IMR-90 (cell line): ENCODE data around the gene SLC39A11. TPM values are rescaled to one million over a fixed set of nuclear protein-coding genes. Genes with fewer than 3 reads are reported as not detected.

Source experiments
- ATAC-seq: fragments of 200-7000 bp; cut with Tn5 transposase; 2 replicates; pipeline ENCODE4 v1.9.1; 2020; ENCODE audit warnings: low read depth, mild to moderate bottlenecking, moderate library complexity
- BruUV-seq: library from RNA; stranded (reverse); fragments of 400-500 nt; replicated peaks from 2 replicates; lab custom pipeline; 2021; lab: Mats Ljungman, UMichigan
- CTCF ChIA-PET: fragments of 300-600 bp; formaldehyde crosslinking; extraction: SDS; loops from one replicate; lab custom pipeline; 2021; ENCODE audit warnings: antibody characterized with exemption; lab: Yijun Ruan, JAX
- POLR2A ChIA-PET: fragments of 300-600 bp; sonication (Branson Sonifier 250); formaldehyde crosslinking; loops from one replicate; lab custom pipeline; 2022; ENCODE audit warnings: antibody characterized with exemption; ENCODE audit not compliant: unreplicated experiment; lab: Charles Lee
- DNase-seq: peaks from one replicate; pipeline ENCODE4 v3.0.0; 2013
- H2AFZ ChIP-seq: replicated peaks from 2 replicates; pipeline ENCODE3; 2013; ENCODE audit warnings: low read length, mild to moderate bottlenecking; ENCODE audit not compliant: poor library complexity
- H2AK5ac ChIP-seq: 2 replicates; pipeline ENCODE4 v1.6.1; 2013; ENCODE audit warnings: low read depth, low read length, inconsistent platforms
- H2AK9ac ChIP-seq: replicated peaks from 2 replicates; pipeline ENCODE3; 2013; ENCODE audit warnings: mild to moderate bottlenecking, low read depth, low read length, moderate library complexity; ENCODE audit not compliant: poor library complexity
- H2BK120ac ChIP-seq: 2 replicates; pipeline ENCODE4 v1.6.1; 2013; ENCODE audit warnings: low read depth, low read length, inconsistent platforms
- H2BK15ac ChIP-seq: 3 replicates; pipeline ENCODE4 v1.6.1; 2013; ENCODE audit warnings: low read depth, low read length, inconsistent platforms
- H2BK20ac ChIP-seq: 2 replicates; pipeline ENCODE4 v1.6.1; 2013; ENCODE audit warnings: low read depth, mild to moderate bottlenecking, inconsistent platforms, low read length, moderate library complexity
- H2BK5ac ChIP-seq: 2 replicates; pipeline ENCODE4 v1.6.1; 2013; ENCODE audit warnings: mild to moderate bottlenecking, low read depth, low read length, inconsistent platforms; ENCODE audit not compliant: poor library complexity, severe bottlenecking
- H3K14ac ChIP-seq: replicated peaks from 2 replicates; pipeline ENCODE4 v1.6.1; 2013; ENCODE audit warnings: low read depth, low read length, inconsistent platforms
- H3K18ac ChIP-seq: 2 replicates; pipeline ENCODE4 v1.6.1; 2013; ENCODE audit warnings: low read depth, low read length, control low read depth
- H3K23ac ChIP-seq: 2 replicates; pipeline ENCODE4 v1.6.1; 2013; ENCODE audit warnings: low read depth, low read length, inconsistent platforms
- H3K27ac ChIP-seq: 2 replicates; pipeline ENCODE4 v1.5.1; 2013; ENCODE audit warnings: mild to moderate bottlenecking, control low read depth, low read length; ENCODE audit not compliant: insufficient read depth
- H3K27me3 ChIP-seq: 2 replicates; pipeline ENCODE4 v1.6.1; 2013; ENCODE audit warnings: low read length; ENCODE audit not compliant: control insufficient read depth, insufficient read depth
- H3K36me3 ChIP-seq: 2 replicates; pipeline ENCODE4 v1.6.1; 2013; ENCODE audit warnings: low read length, mixed read lengths; ENCODE audit not compliant: control insufficient read depth, insufficient read depth
- H3K4ac ChIP-seq: 2 replicates; pipeline ENCODE4 v1.6.1; 2013; ENCODE audit warnings: low read depth, low read length, inconsistent platforms
- H3K4me1 ChIP-seq: 2 replicates; pipeline ENCODE4 v1.6.1; 2013; ENCODE audit warnings: low read length, mixed read lengths; ENCODE audit not compliant: control insufficient read depth, insufficient read depth
- H3K4me2 ChIP-seq: 2 replicates; pipeline ENCODE4 v1.6.1; 2013; ENCODE audit warnings: low read depth, mild to moderate bottlenecking, control low read depth, low read length, moderate library complexity
- H3K4me3 ChIP-seq: 2 replicates; pipeline ENCODE4 v1.5.1; 2013; ENCODE audit warnings: low read depth, mild to moderate bottlenecking, control low read depth, low read length, moderate library complexity; ENCODE audit not compliant: insufficient read depth
- H3K56ac ChIP-seq: 2 replicates; pipeline ENCODE4 v1.6.1; 2013; ENCODE audit warnings: low read length, inconsistent platforms; ENCODE audit not compliant: insufficient read depth; ENCODE audit errors: extremely low read depth
- H3K79me1 ChIP-seq, 2 experiments: 2 replicates each; pipeline ENCODE4 v1.6.1; 2013; ENCODE audit warnings: low read length in 2 of 2, inconsistent platforms in 1 of 2, low read depth in 1 of 2
- H3K9ac ChIP-seq: 2 replicates; pipeline ENCODE4 v1.6.1; 2013; ENCODE audit warnings: low read depth, low read length, control low read depth
- H3K9me1 ChIP-seq: 2 replicates; pipeline ENCODE4 v1.6.1; 2013; ENCODE audit warnings: low read length, inconsistent platforms; ENCODE audit not compliant: insufficient read depth
- H3K9me3 ChIP-seq: 2 replicates; pipeline ENCODE4 v1.6.1; 2013; ENCODE audit warnings: low read length; ENCODE audit not compliant: control insufficient read depth, insufficient read depth
- H4K20me1 ChIP-seq: 2 replicates; pipeline ENCODE4 v1.6.1; 2013; ENCODE audit warnings: low read length, inconsistent platforms; ENCODE audit not compliant: insufficient read depth
- H4K5ac ChIP-seq: 2 replicates; pipeline ENCODE4 v1.6.1; 2013; ENCODE audit warnings: mild to moderate bottlenecking, low read depth, low read length, control low read depth
- H4K8ac ChIP-seq, 2 experiments: 2 replicates each; pipeline ENCODE4 v1.6.1; 2013; ENCODE audit warnings: low read depth in 2 of 2, low read length in 2 of 2, control low read depth in 1 of 2, inconsistent platforms in 1 of 2
- H4K91ac ChIP-seq: 2 replicates; pipeline ENCODE4 v1.6.1; 2013; ENCODE audit warnings: low read depth, low read length, inconsistent platforms; ENCODE audit not compliant: insufficient read depth
- BHLHE40 ChIP-seq: fragments of 150-350 bp; IDR thresholded peaks from 2 replicates; pipeline ENCODE4 v1.6.1; 2016; ENCODE audit warnings: mild to moderate bottlenecking, low read depth, low read length
- CHD1 ChIP-seq: IDR thresholded peaks from 2 replicates; pipeline ENCODE4 v1.6.1; 2012; ENCODE audit warnings: low read depth, low read length, improper control_type of control experiment
- FOS ChIP-seq: fragments of 150-350 bp; IDR thresholded peaks from 2 replicates; pipeline ENCODE4 v1.6.1; 2016; ENCODE audit warnings: low read depth, low read length
- MAFK ChIP-seq: IDR thresholded peaks from 2 replicates; pipeline ENCODE4 v1.6.1; 2012; ENCODE audit warnings: low read depth, low read length, improper control_type of control experiment
- MAZ ChIP-seq: IDR thresholded peaks from 2 replicates; pipeline ENCODE4 v1.6.1; 2012; ENCODE audit warnings: low read depth, mild to moderate bottlenecking, low read length, improper control_type of control experiment, moderate library complexity, borderline replicate concordance
- NFE2L2 ChIP-seq: fragments of 150-350 bp; IDR thresholded peaks from 2 replicates; pipeline ENCODE4 v1.6.1; 2016; ENCODE audit warnings: low read depth, mild to moderate bottlenecking, low read length
- POLR2A ChIP-seq: IDR thresholded peaks from 2 replicates; pipeline ENCODE4 v1.6.1; 2012; ENCODE audit warnings: mild to moderate bottlenecking, low read depth, low read length
- RAD21 ChIP-seq: IDR thresholded peaks from 2 replicates; pipeline ENCODE4 v1.6.1; 2012; ENCODE audit warnings: low read length, improper control_type of control experiment
- RFX5 ChIP-seq: IDR thresholded peaks from 2 replicates; pipeline ENCODE4 v1.8.0; 2012; ENCODE audit warnings: low read depth, mild to moderate bottlenecking, low read length, moderate library complexity
- SMC3 ChIP-seq: fragments of 150-350 bp; IDR thresholded peaks from 2 replicates; pipeline ENCODE4 v1.6.1; 2016; ENCODE audit warnings: low read depth, mild to moderate bottlenecking, antibody characterized with exemption, low read length, moderate library complexity
- USF2 ChIP-seq: fragments of 150-350 bp; IDR thresholded peaks from 2 replicates; pipeline ENCODE4 v1.6.1; 2017; ENCODE audit warnings: mild to moderate bottlenecking, antibody characterized with exemption, low read length, low read depth
- WGBS, 2 experiments: methylation state at CpG; one replicate each; pipeline versions ENCODE4 v1.1.5 to v1.1.7; 2013; ENCODE audit warnings: missing lambda C conversion rate in 2 of 2; ENCODE audit not compliant: insufficient read length in 1 of 2; ENCODE audit errors: extremely low coverage in 2 of 2; 5-methylcytosine and 5-hydroxymethylcytosine counted together
- dilution Hi-C: fragments of 300-500 bp; cut with HindIII; formaldehyde crosslinking; loops from one replicate; pipeline ENCODE4 v1.14.3; 2018; ENCODE audit warnings: low sequenced_read_pairs; ENCODE audit not compliant: unreplicated experiment
- in situ Hi-C: fragments of 300-500 bp; cut with MboI; formaldehyde crosslinking; loops from 3 replicates; pipeline ENCODE4 v1.14.3; 2019; ENCODE audit warnings: low sequenced_read_pairs, inconsistent platforms, mixed read lengths
- intact Hi-C: fragments of 100-400 bp; cut with micrococcal nuclease; formaldehyde crosslinking; loops from 2 replicates; pipeline ENCODE4 v1.10.0; 2022
- polyA plus RNA-seq, 3 experiments: library from polyadenylated mRNA; depleted of rRNA; stranded (reverse); fragments of >200 nt; gene quantifications; 2 replicates each; pipeline ENCODE4 v1.2.3, GENCODE V29; 2012; ENCODE audit warnings: low replicate concordance in 1 of 3
- total RNA-seq: library from RNA; depleted of rRNA; stranded (reverse); fragments of >200 nt; gene quantifications from 2 replicates; pipeline ENCODE4 v1.2.3, GENCODE V29; 2012
- TF ChIP-seq, protein P1 (sequence below): conservative IDR thresholded peaks from 2 replicates; pipeline ENCODE4 v1.5.1; 2012; ENCODE audit warnings: mild to moderate bottlenecking, low read depth, low read length, improper control_type of control experiment
- TF ChIP-seq, protein P2 (sequence below): fragments of 150-350 bp; IDR thresholded peaks from 2 replicates; pipeline ENCODE4 v1.6.1; 2016; ENCODE audit warnings: low read depth, mild to moderate bottlenecking, low read length, moderate library complexity, borderline replicate concordance

SLC39A11 gene
- total and polyA plus RNA-seq, 2 of the 4 experiments (the other 2 are of a cell fraction) = 8.8 to 14.3 TPM

- Histone ChIP-seq H4K8ac (no peak overlapping the region), H3K79me1 (no peaks in the 10 kb centered on the region), H4K5ac (no peak overlapping the region), H3K9me3 (no peaks in the 10 kb centered on the region), H2BK20ac (no peak overlapping the region), H2BK120ac (no peak overlapping the region), H4K20me1 (no peaks in the 10 kb centered on the region), H3K27me3 (no peaks in the 10 kb centered on the region), H3K9ac (no peak overlapping the region), H3K14ac (no peak overlapping the region), H3K36me3 (no peaks in the 10 kb centered on the region), H3K18ac (no peak overlapping the region), H2AFZ (no peak overlapping the region), H3K4ac (no peak overlapping the region), H3K4me2 (no peak overlapping the region), H3K9me1 (0 out of 2 replicates have a peak, but pooled peaks cover 5% of the 10 kb centered on the region), H2AK5ac (no peak overlapping the region), H3K56ac (no peak overlapping the region), H3K4me1 (no peaks in the 10 kb centered on the region), H3K4me3 (no peak overlapping the region), H2BK15ac (no peak overlapping the region), H3K23ac (no peak overlapping the region), H2BK5ac (no peak overlapping the region), H2AK9ac (no peak overlapping the region), H3K27ac (no peak overlapping the region), H4K91ac (no peak overlapping the region)
- WGBS, 2 experiments = 96% methylated on average over 4 of the region's 5 CpGs; no CpG with 5 or more reads in 1 of the 2 experiments
- in situ Hi-C loops = no loop called here
- TF ChIP-seq CHD1 (no peak), FOS (no peak), RFX5 (no peak), MAFK (no peak), MAZ (no peak), USF2 (no peak), SMC3 (no peak), POLR2A (no peak), NFE2L2 (no peak), RAD21 (no peak), BHLHE40 (no peak)
- TF ChIP-seq, protein P1, sequence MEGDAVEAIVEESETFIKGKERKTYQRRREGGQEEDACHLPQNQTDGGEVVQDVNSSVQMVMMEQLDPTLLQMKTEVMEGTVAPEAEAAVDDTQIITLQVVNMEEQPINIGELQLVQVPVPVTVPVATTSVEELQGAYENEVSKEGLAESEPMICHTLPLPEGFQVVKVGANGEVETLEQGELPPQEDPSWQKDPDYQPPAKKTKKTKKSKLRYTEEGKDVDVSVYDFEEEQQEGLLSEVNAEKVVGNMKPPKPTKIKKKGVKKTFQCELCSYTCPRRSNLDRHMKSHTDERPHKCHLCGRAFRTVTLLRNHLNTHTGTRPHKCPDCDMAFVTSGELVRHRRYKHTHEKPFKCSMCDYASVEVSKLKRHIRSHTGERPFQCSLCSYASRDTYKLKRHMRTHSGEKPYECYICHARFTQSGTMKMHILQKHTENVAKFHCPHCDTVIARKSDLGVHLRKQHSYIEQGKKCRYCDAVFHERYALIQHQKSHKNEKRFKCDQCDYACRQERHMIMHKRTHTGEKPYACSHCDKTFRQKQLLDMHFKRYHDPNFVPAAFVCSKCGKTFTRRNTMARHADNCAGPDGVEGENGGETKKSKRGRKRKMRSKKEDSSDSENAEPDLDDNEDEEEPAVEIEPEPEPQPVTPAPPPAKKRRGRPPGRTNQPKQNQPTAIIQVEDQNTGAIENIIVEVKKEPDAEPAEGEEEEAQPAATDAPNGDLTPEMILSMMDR = no peak
- TF ChIP-seq, protein P2, sequence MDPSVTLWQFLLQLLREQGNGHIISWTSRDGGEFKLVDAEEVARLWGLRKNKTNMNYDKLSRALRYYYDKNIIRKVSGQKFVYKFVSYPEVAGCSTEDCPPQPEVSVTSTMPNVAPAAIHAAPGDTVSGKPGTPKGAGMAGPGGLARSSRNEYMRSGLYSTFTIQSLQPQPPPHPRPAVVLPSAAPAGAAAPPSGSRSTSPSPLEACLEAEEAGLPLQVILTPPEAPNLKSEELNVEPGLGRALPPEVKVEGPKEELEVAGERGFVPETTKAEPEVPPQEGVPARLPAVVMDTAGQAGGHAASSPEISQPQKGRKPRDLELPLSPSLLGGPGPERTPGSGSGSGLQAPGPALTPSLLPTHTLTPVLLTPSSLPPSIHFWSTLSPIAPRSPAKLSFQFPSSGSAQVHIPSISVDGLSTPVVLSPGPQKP = no peak
- ChIA-PET POLR2A (no interaction called here), CTCF (no interaction called here)
- ATAC-seq (no peak), DNase-seq (no peak)
- dilution Hi-C loops = no loop called here
- no TSS peak for BruUV-seq
- intact Hi-C loops = no loop called here
Measured at GRCh38 chr17:72931635-72932034, 160.9 kb downstream of the SLC39A11 start.
